ENCODE results near the gene FIBP.

Gene FIBP

DNA sequence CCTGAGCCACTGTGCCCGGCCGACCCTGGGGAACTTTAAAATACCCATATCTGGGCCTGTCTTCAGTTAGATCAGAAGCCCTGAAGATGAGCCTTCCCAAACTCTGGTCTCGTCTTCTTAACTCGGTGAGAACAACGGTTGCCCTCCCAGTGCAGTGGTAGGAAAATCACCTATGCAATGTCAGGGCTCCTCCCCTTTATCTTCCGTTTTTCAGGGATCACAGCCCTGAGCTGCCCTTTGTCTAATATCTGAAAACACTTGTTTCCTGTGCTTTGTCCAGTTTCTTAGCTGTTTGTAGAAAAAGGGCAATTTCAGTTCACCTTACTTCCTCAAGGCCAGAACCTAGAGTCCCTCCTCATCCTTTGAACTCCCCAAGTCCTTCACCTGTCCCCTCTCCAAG lies 40.4 kb upstream of the FIBP start:
- H3K4me3 ChIP-seq (ENCODE audit: low read depth, low read length), result no peak overlapping the region
- DNase-seq (ENCODE audit: low read depth), result no peak
- TF ChIP-seq, protein P1, sequence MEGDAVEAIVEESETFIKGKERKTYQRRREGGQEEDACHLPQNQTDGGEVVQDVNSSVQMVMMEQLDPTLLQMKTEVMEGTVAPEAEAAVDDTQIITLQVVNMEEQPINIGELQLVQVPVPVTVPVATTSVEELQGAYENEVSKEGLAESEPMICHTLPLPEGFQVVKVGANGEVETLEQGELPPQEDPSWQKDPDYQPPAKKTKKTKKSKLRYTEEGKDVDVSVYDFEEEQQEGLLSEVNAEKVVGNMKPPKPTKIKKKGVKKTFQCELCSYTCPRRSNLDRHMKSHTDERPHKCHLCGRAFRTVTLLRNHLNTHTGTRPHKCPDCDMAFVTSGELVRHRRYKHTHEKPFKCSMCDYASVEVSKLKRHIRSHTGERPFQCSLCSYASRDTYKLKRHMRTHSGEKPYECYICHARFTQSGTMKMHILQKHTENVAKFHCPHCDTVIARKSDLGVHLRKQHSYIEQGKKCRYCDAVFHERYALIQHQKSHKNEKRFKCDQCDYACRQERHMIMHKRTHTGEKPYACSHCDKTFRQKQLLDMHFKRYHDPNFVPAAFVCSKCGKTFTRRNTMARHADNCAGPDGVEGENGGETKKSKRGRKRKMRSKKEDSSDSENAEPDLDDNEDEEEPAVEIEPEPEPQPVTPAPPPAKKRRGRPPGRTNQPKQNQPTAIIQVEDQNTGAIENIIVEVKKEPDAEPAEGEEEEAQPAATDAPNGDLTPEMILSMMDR (IDR thresholded peaks at IDR 0.05; ENCODE audit: low read depth, low read length), result no peak
- TF ChIP-seq, protein P2, sequence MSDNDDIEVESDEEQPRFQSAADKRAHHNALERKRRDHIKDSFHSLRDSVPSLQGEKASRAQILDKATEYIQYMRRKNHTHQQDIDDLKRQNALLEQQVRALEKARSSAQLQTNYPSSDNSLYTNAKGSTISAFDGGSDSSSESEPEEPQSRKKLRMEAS (IDR thresholded peaks at IDR 0.05; ENCODE audit: low read depth, low read length), result no peak
- TF ChIP-seq POLR2A (IDR thresholded peaks at IDR 0.05; ENCODE audit: extremely low read depth, insufficient read length) (no peak), MYC (IDR thresholded peaks at IDR 0.05; ENCODE audit: low read depth, low read length) (no peak)

DNA sequence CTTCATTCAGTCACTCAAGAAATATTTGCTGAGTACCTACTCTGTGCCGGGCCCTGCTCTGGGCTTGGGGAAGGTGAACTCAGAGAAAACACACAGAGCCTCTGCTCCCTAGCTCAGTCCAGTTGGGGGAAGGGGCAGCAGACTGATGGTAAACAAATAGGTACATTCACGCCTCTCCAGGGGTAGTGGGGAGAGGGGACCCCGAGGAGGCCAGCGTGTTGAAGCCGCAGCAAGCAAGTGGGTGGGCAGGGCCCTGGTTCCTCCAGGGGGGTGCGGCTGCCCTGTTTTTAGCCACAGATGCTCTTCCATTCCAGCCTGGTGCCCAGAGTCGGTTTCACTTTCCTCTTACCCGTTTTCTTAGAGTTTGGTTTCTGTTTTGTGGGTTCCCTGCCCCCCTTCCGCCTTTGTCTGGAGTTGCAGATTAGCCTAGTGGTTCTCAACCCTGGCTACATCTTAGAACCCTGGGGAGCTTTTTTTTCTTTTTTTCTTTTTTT lies 39.7 kb upstream of the FIBP start:
- no peak overlapping the region for H3K4me3 ChIP-seq (ENCODE audit: low read depth, low read length)
- DNase-seq (ENCODE audit: low read depth), result peak; percentile 50
- TF ChIP-seq, protein P2 (IDR thresholded peaks at IDR 0.05; ENCODE audit: low read depth, low read length), result no peak
- no peak for TF ChIP-seq MYC (IDR thresholded peaks at IDR 0.05; ENCODE audit: low read depth, low read length)
- no peak for TF ChIP-seq POLR2A (IDR thresholded peaks at IDR 0.05; ENCODE audit: extremely low read depth, insufficient read length)
- TF ChIP-seq, protein P1 (IDR thresholded peaks at IDR 0.05; ENCODE audit: low read depth, low read length), result no peak

DNA sequence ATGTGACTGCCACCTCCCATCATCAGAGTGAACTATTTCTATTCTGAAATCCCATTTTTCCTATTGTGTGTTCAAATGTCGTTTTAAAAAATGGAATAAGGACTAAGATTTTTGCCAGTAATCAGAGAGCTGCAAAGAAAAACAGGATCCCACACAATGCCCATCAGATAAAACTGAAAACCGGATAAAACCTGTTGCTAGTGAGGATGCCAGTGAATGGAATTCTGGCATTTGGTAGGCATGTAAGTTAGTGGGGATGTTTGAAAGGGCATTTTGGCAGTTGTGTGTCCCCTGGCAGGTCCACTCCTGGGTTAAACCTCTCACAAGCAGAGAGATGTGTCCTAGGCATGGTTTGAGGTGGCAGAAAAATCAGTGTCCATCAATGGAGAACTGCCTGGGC lies 37.1 kb upstream of the FIBP start:
- no peak for DNase-seq (ENCODE audit: low read depth)
- no peak for TF ChIP-seq MYC (IDR thresholded peaks at IDR 0.05; ENCODE audit: low read depth, low read length)
- H3K4me3 ChIP-seq (ENCODE audit: low read depth, low read length), result no peak overlapping the region

DNA sequence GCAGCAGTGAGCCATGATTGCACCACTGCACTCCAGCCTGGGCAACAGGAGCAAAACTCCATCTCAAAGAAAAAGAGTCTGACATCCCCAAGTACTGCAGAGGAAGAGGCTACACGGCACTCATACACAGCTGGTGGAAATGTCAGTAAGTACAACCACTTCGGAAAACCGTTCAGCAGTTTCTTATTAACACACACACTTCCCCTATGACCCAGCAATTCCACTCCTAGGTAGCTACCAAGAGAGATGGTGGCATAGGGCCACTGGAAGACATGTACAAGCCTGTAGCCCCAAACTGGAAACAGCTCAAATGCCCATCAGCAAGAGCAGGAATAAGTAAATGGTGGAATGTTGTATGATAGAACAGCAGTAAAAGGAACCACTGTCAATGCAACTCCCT lies 34.3 kb upstream of the FIBP start:
- TF ChIP-seq, protein P2 (IDR thresholded peaks at IDR 0.05; ENCODE audit: low read depth, low read length), result no peak
- TF ChIP-seq, protein P1 (IDR thresholded peaks at IDR 0.05; ENCODE audit: low read depth, low read length), result no peak
- TF ChIP-seq MYC (IDR thresholded peaks at IDR 0.05; ENCODE audit: low read depth, low read length) (no peak), POLR2A (IDR thresholded peaks at IDR 0.05; ENCODE audit: extremely low read depth, insufficient read length) (no peak)
- H3K4me3 ChIP-seq (ENCODE audit: low read depth, low read length), result no peak overlapping the region
- DNase-seq (ENCODE audit: low read depth), result no peak

DNA sequence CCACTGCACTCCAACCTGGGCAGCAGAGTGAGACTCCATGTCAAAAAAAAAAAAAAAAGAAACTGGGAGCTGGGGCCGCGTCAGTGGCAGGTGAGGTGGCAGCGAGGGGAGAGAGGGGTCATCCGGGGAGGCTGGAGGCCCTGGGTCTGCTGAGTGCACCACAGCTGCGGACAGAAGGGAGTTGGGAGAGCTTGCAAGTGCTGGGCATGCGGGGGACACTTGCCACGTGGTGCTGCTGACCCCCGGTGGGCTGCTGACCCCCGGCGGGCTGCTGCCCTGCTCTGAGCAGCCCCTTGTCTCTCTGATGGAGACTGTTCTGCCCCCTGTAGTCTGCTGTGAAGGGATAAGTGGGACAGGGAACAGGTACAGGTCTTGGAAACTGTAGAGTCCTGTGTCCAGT lies 33.6 kb upstream of the FIBP start:
- TF ChIP-seq POLR2A (IDR thresholded peaks at IDR 0.05; ENCODE audit: extremely low read depth, insufficient read length), result no peak
- TF ChIP-seq, protein P1 (IDR thresholded peaks at IDR 0.05; ENCODE audit: low read depth, low read length), result no peak
- DNase-seq (ENCODE audit: low read depth), result no peak
- H3K4me3 ChIP-seq (ENCODE audit: low read depth, low read length), result no peak overlapping the region

DNA sequence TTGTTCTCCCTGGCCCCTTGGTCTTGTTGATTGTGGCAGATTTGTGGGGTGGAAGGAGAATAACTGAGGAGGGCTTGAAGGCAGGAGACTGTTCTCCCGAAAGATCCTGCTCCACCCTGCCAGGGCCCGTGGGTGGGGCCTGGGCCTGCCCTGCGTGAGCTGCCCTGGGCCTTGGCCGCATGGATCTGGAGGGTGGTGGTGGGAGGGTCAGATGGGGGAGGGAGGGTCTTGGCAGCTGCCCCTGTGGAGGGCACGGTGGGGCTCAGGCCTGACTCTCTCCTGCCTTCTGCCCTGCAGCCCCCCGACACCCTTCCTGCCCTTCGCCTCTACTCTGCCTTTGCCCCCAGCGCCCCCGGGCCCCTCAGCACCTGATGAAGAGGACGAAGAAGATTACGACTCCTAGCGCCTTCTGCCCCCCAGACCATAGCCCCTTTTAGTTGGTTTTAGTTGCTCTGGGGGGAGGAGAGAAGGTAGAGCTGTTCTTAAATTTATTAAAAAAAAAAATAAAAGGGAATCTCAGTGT lies 32.8 kb upstream of the FIBP start:
- no peak for DNase-seq (ENCODE audit: low read depth)
- TF ChIP-seq, protein P1 (IDR thresholded peaks at IDR 0.05; ENCODE audit: low read depth, low read length), result no peak
- TF ChIP-seq, protein P2 (IDR thresholded peaks at IDR 0.05; ENCODE audit: low read depth, low read length), result no peak
- TF ChIP-seq MYC (IDR thresholded peaks at IDR 0.05; ENCODE audit: low read depth, low read length), result no peak
- no peak for TF ChIP-seq POLR2A (IDR thresholded peaks at IDR 0.05; ENCODE audit: extremely low read depth, insufficient read length)
- H3K4me3 ChIP-seq (ENCODE audit: low read depth, low read length), result no peak overlapping the region
